Neural cell (in vitro differentiated cells): ENCODE results near the gene SPTLC2. TPM values are rescaled to one million over a fixed set of nuclear protein-coding genes. Genes with fewer than 3 reads are reported as not detected.
"Not testable (repeated sequence)": the region's sequence is repeated elsewhere in the genome, so short reads cannot be mapped to it uniquely, and the experiment has no call there.

Source experiments
- H2AFZ ChIP-seq: fragments of 200-600, 300-800 bp; sonication (generic), shearing (Covaris generic); 2 replicates; pipeline ENCODE4 v1.6.0; 2014; ENCODE audit warnings: low read depth, mild to moderate bottlenecking, antibody characterized with exemption, low read length, moderate library complexity
- H3F3A ChIP-seq: fragments of 200-600 bp; shearing (Covaris generic); 2 replicates; pipeline ENCODE4 v1.6.1; 2016; ENCODE audit warnings: mild to moderate bottlenecking, moderate library complexity, mixed read lengths, antibody characterized with exemption, low read length; ENCODE audit not compliant: insufficient read depth, poor library complexity, severe bottlenecking
- H3K27ac ChIP-seq: fragments of 200-600, 300-800 bp; sonication (generic), shearing (Covaris generic); 2 replicates; pipeline ENCODE4 v1.5.1; 2014; ENCODE audit warnings: mild to moderate bottlenecking, low read length, moderate library complexity
- H3K27me3 ChIP-seq: fragments of 300-800, 200-600 bp; sonication (generic), shearing (Covaris generic); 2 replicates; pipeline ENCODE4 v1.6.0; 2014; ENCODE audit warnings: mild to moderate bottlenecking, low read depth, low read length, moderate library complexity; ENCODE audit not compliant: insufficient read depth
- H3K36me3 ChIP-seq: fragments of 300-800, 200-600 bp; sonication (generic), shearing (Covaris generic); 2 replicates; pipeline ENCODE4 v1.5.1; 2014; ENCODE audit warnings: mild to moderate bottlenecking, antibody characterized with exemption, low read length, moderate library complexity; ENCODE audit not compliant: insufficient read depth
- H3K4me2 ChIP-seq: fragments of 300-800, 200-600 bp; sonication (generic), shearing (Covaris generic); 2 replicates; pipeline ENCODE4 v1.6.0; 2014; ENCODE audit warnings: mild to moderate bottlenecking, low read length
- H3K4me3 ChIP-seq: fragments of 300-800, 200-600 bp; sonication (generic), shearing (Covaris generic); 2 replicates; pipeline ENCODE4 v1.5.1; 2014; ENCODE audit warnings: mild to moderate bottlenecking, low read length, moderate library complexity
- H3K79me2 ChIP-seq: fragments of 200-600 bp; shearing (Covaris generic); replicated peaks from 2 replicates; pipeline ENCODE4 v1.6.0; 2014; ENCODE audit warnings: mild to moderate bottlenecking, low read length, moderate library complexity; ENCODE audit not compliant: insufficient read depth
- H3K9ac ChIP-seq: fragments of 300-800, 200-600 bp; sonication (generic), shearing (Covaris generic); 2 replicates; pipeline ENCODE4 v1.6.1; 2016; ENCODE audit warnings: mild to moderate bottlenecking, low read length, mixed read lengths
- H3K9me2 ChIP-seq: fragments of 200-600 bp; shearing (Covaris generic); 2 replicates; pipeline ENCODE4 v1.6.1; 2016; ENCODE audit warnings: mild to moderate bottlenecking, low read length, mixed read lengths; ENCODE audit not compliant: insufficient read depth
- H3K9me3 ChIP-seq: fragments of 200-600, 300-800 bp; sonication (generic), shearing (Covaris generic); 2 replicates; pipeline ENCODE4 v1.6.1; 2016; ENCODE audit warnings: mild to moderate bottlenecking, mixed run types, low read length, moderate library complexity, mixed read lengths
- H4K20me1 ChIP-seq: fragments of 200-600 bp; shearing (Covaris generic); 2 replicates; pipeline ENCODE4 v1.6.1; 2016; ENCODE audit warnings: mild to moderate bottlenecking, mixed run types; ENCODE audit not compliant: insufficient read depth
- EP300 ChIP-seq: fragments of 450-650 bp; conservative IDR thresholded peaks from 2 replicates; pipeline ENCODE4 v1.6.1; 2014; ENCODE audit warnings: antibody characterized with exemption, mild to moderate bottlenecking, moderate library complexity; ENCODE audit not compliant: poor library complexity, severe bottlenecking
- EZH2 ChIP-seq: fragments of 200-600, 300-800 bp; shearing (Covaris generic), sonication (generic); IDR thresholded peaks from 2 replicates; pipeline ENCODE4 v1.6.1; 2014; ENCODE audit warnings: antibody characterized with exemption, low read length, borderline replicate concordance, mild to moderate bottlenecking; ENCODE audit not compliant: insufficient read depth, poor library complexity, severe bottlenecking
- MXI1 ChIP-seq: fragments of 450-650 bp; conservative IDR thresholded peaks from 2 replicates; pipeline ENCODE4 v1.6.1; 2014; ENCODE audit warnings: antibody characterized with exemption, mild to moderate bottlenecking; ENCODE audit not compliant: poor library complexity, severe bottlenecking
- POLR2AphosphoS5 ChIP-seq: IDR thresholded peaks from 2 replicates; pipeline ENCODE4 v1.6.1; 2012
- RAD21 ChIP-seq: fragments of 450-650 bp; conservative IDR thresholded peaks from 2 replicates; pipeline ENCODE4 v1.6.1; 2014; ENCODE audit warnings: antibody characterized with exemption, mild to moderate bottlenecking, moderate library complexity
- REST ChIP-seq: IDR thresholded peaks from 2 replicates; pipeline ENCODE4 v1.6.1; 2012; ENCODE audit warnings: borderline replicate concordance
- SMC3 ChIP-seq: fragments of 450-650 bp; conservative IDR thresholded peaks from 2 replicates; pipeline ENCODE4 v1.6.1; 2014; ENCODE audit warnings: antibody characterized with exemption, mild to moderate bottlenecking, moderate library complexity; ENCODE audit not compliant: poor library complexity
- TAF1 ChIP-seq: IDR thresholded peaks from 2 replicates; pipeline ENCODE4 v1.6.1; 2012; ENCODE audit warnings: low read depth
- polyA plus RNA-seq: library from polyadenylated mRNA; depleted of rRNA; stranded (reverse); fragments of >200 nt; gene quantifications from 2 replicates; pipeline ENCODE4 v1.2.3, GENCODE V29; 2014
- TF ChIP-seq, protein P1 (sequence below): fragments of 450-650 bp; IDR thresholded peaks from 2 replicates; pipeline ENCODE4 v1.5.1; 2014; ENCODE audit warnings: antibody characterized with exemption, mild to moderate bottlenecking, moderate library complexity; ENCODE audit not compliant: poor library complexity, severe bottlenecking

The SPTLC2 gene
- polyA plus RNA-seq, 1 donor from 2014 or later = 15.1 TPM

DNA sequence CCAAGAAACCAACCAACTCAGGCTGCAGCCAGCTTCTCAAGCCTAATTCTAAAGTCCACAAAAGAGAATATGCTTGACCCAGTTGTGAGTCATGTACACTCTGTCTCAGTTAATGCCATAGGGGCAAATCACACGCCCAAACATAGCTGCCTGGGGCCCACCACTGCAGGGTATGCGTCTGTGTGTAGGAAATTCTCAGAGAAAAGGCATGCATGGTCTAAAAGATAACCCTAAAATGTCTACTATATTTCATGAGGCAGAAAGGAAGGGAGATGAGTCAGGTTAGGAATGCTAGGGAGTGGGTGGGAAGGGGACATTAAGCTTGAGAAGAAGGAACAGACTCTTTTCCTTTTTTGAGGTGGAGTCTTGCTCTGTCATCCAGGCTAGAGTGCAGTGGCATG is 22.3 kb upstream of the SPTLC2 start:
- Histone ChIP-seq H3K9me2 (no peaks in the 10 kb centered on the region), H3K27me3 (no peaks in the 10 kb centered on the region), H4K20me1 (no peaks in the 10 kb centered on the region), H2AFZ (no peak overlapping the region), H3K4me3 (no peak overlapping the region), H3K36me3 (no peaks in the 10 kb centered on the region), H3K79me2 (no peaks in the 10 kb centered on the region), H3K9me3 (no peaks in the 10 kb centered on the region), H3K4me2 (no peak overlapping the region), H3K27ac (no peak overlapping the region), H3F3A (no peaks in the 10 kb centered on the region), H3K9ac (no peak overlapping the region)
- TF ChIP-seq TAF1 (no peak), RAD21 (no peak), REST (no peak), EZH2 (no peak), EP300 (no peak), MXI1 (no peak), SMC3 (no peak), POLR2AphosphoS5 (no peak)
- TF ChIP-seq, protein P1, sequence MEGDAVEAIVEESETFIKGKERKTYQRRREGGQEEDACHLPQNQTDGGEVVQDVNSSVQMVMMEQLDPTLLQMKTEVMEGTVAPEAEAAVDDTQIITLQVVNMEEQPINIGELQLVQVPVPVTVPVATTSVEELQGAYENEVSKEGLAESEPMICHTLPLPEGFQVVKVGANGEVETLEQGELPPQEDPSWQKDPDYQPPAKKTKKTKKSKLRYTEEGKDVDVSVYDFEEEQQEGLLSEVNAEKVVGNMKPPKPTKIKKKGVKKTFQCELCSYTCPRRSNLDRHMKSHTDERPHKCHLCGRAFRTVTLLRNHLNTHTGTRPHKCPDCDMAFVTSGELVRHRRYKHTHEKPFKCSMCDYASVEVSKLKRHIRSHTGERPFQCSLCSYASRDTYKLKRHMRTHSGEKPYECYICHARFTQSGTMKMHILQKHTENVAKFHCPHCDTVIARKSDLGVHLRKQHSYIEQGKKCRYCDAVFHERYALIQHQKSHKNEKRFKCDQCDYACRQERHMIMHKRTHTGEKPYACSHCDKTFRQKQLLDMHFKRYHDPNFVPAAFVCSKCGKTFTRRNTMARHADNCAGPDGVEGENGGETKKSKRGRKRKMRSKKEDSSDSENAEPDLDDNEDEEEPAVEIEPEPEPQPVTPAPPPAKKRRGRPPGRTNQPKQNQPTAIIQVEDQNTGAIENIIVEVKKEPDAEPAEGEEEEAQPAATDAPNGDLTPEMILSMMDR = no peak

- H3F3A ChIP-seq, H3K27me3 ChIP-seq, H3K4me3 ChIP-seq, H3K27ac ChIP-seq, H3K79me2 ChIP-seq, H2AFZ ChIP-seq, H3K4me2 ChIP-seq, H3K9me3 ChIP-seq, H4K20me1 ChIP-seq, H3K9me2 ChIP-seq, H3K9ac ChIP-seq, H3K36me3 ChIP-seq: not testable (repeated sequence)
Observed at GRCh38 chr14:77635869-77636268, 19.4 kb upstream of the SPTLC2 start.

DNA sequence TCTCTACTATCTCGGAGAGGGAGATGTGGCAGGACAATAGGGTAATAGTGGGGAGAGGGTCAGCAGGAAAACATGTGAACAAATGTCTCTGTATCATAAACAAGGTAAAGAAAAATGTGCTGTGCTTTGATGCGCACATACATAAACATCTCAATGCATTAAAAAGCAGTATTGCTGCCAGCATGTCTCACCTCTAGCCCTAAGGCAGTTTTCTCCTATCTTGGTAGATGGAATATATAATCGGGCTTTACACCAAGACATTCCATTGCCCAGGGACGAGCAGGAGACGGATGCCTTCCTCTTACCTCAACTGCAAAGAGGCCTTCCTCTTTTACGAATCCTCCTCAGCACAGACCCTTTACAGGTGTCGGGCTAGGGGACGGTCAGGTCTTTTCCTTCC is 19.0 kb upstream of the SPTLC2 start:
- H3K4me2 ChIP-seq, H3K9me3 ChIP-seq, H4K20me1 ChIP-seq, H3K9me2 ChIP-seq, H3K27ac ChIP-seq, H3K79me2 ChIP-seq, H3K27me3 ChIP-seq, H3F3A ChIP-seq, H3K4me3 ChIP-seq, H3K36me3 ChIP-seq, H2AFZ ChIP-seq, H3K9ac ChIP-seq: not testable (repeated sequence)
